Pons (tissue), 1 donor: ENCODE measurements around the gene SDE2.
"Not testable (repeated sequence)": the region's sequence is repeated elsewhere in the genome, so short reads cannot be mapped to it uniquely, and the experiment has no call there.

Source experiments
- DNase-seq: peaks from one replicate; pipeline ENCODE4 v3.0.0-alpha.2; 2016; ENCODE audit warnings: low spot score

Gene SDE2

GRCh38 chr1:225999227-225999911 is at the start of gene SDE2:
Gene SDE2 (minus strand): TSS chr1:225999343. CDS start chr1:225999312, 31 bp downstream.
- peak; percentile 98 for DNase-seq

GRCh38 chr1:226048886-226049285 is 49.7 kb upstream of the SDE2 start:
- DNase-seq, result no peak

GRCh38 chr1:226047495-226047894 is 48.4 kb upstream of the SDE2 start:
- no peak for DNase-seq

- no peak for DNase-seq
Observed at GRCh38 chr1:226046240-226046639, 47.1 kb upstream of the SDE2 start.

- DNase-seq, result no peak
Observed at GRCh38 chr1:226044514-226045101, 45.5 kb upstream of the SDE2 start.

GRCh38 chr1:226041419-226041818 is 42.3 kb upstream of the SDE2 start:
- no peak for DNase-seq

- DNase-seq, result no peak
Observed at GRCh38 chr1:226038661-226039060, 39.5 kb upstream of the SDE2 start.

- DNase-seq, result no peak
Observed at GRCh38 chr1:226035915-226036314, 36.8 kb upstream of the SDE2 start.

GRCh38 chr1:226034482-226034881 is 35.3 kb upstream of the SDE2 start:
- DNase-seq, result peak; percentile 88

GRCh38 chr1:226033991-226034390 is 34.8 kb upstream of the SDE2 start:
- no peak for DNase-seq

GRCh38 chr1:226033582-226033981 is 34.4 kb upstream of the SDE2 start:
- DNase-seq, result peak; percentile 66

GRCh38 chr1:226029568-226030225 is 30.6 kb upstream of the SDE2 start:
- DNase-seq, result peak; percentile 8

GRCh38 chr1:226029093-226029496 is 30.0 kb upstream of the SDE2 start:
- DNase-seq, result peak; percentile 37

GRCh38 chr1:226027538-226028217 is 28.5 kb upstream of the SDE2 start:
- no peak for DNase-seq

- no peak for DNase-seq
Observed at GRCh38 chr1:226026833-226027232, 27.7 kb upstream of the SDE2 start.

- no peak for DNase-seq
Observed at GRCh38 chr1:226023735-226024134, 24.6 kb upstream of the SDE2 start.

GRCh38 chr1:226021801-226022200 is 22.7 kb upstream of the SDE2 start:
- no peak for DNase-seq

- DNase-seq, result no peak
Observed at GRCh38 chr1:226021401-226021800, 22.3 kb upstream of the SDE2 start.

GRCh38 chr1:226019572-226019971 is 20.4 kb upstream of the SDE2 start:
- no peak for DNase-seq

GRCh38 chr1:226017070-226017469 is 17.9 kb upstream of the SDE2 start:
- no peak for DNase-seq

GRCh38 chr1:226009650-226010044 is 10.5 kb upstream of the SDE2 start:
- DNase-seq, result no peak

- DNase-seq, result not testable (repeated sequence)
Observed at GRCh38 chr1:226007126-226007892, 8.2 kb upstream of the SDE2 start.
